Gastroesophageal sphincter (tissue), 3 donors: ENCODE results near the gene COL4A2.

Experiments used
- EP300 ChIP-seq: sonication (generic); formaldehyde crosslinking; IDR thresholded peaks from one replicate; pipeline ENCODE4 v1.6.1; 2017; ENCODE audit warnings: antibody characterized with exemption, mild to moderate bottlenecking
- POLR2A ChIP-seq, 2 donors: fragments of 450-650 bp; IDR thresholded peaks; one replicate each; pipeline ENCODE4 v1.6.1; 2017; ENCODE audit warnings: antibody characterized with exemption in 2 of 2, mild to moderate bottlenecking in 2 of 2, moderate library complexity in 1 of 2
- POLR2AphosphoS5 ChIP-seq: sonication (generic); formaldehyde crosslinking; IDR thresholded peaks from one replicate; pipeline ENCODE4 v1.6.1; 2017; ENCODE audit warnings: antibody characterized with exemption
- TF ChIP-seq, protein P1 (sequence below), 4 experiments: fragments of 200-600 bp in 2 of 4; fragments of 450-650 bp in 2 of 4; sonication (generic) in 1 of 4; IDR thresholded peaks; one replicate each; pipeline ENCODE4 v1.5.1; 2017 to 2019; ENCODE audit warnings: antibody characterized with exemption in 4 of 4, mild to moderate bottlenecking in 2 of 4, moderate library complexity in 2 of 4

GRCh38 chr13:110268576-110269185, 38.4 kb upstream of the COL4A2 start:
- TF ChIP-seq POLR2AphosphoS5 (no peak), EP300 (no peak), POLR2A (IDR thresholded peaks at IDR 0.05) (no peak)
- TF ChIP-seq, protein P1, sequence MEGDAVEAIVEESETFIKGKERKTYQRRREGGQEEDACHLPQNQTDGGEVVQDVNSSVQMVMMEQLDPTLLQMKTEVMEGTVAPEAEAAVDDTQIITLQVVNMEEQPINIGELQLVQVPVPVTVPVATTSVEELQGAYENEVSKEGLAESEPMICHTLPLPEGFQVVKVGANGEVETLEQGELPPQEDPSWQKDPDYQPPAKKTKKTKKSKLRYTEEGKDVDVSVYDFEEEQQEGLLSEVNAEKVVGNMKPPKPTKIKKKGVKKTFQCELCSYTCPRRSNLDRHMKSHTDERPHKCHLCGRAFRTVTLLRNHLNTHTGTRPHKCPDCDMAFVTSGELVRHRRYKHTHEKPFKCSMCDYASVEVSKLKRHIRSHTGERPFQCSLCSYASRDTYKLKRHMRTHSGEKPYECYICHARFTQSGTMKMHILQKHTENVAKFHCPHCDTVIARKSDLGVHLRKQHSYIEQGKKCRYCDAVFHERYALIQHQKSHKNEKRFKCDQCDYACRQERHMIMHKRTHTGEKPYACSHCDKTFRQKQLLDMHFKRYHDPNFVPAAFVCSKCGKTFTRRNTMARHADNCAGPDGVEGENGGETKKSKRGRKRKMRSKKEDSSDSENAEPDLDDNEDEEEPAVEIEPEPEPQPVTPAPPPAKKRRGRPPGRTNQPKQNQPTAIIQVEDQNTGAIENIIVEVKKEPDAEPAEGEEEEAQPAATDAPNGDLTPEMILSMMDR (IDR thresholded peaks at IDR 0.05) = no peak
